HG03139 (cell line): ENCODE measurements around the gene TRAF4.

ENCODE experiments used
- ATAC-seq: cut with Tn5 transposase; IDR thresholded peaks from one replicate; pipeline ENCODE4 v1.9.1; 2021; ENCODE audit not compliant: unreplicated experiment

TRAF4 gene

GRCh38 chr17:28745786-28746411 lies 2.1 kb downstream of the TRAF4 start:
- ATAC-seq, result no peak

- no peak for ATAC-seq
These were observed 2.8 kb downstream of the TRAF4 start for GRCh38 chr17:28746611-28747050.

- no peak for ATAC-seq
These were observed 3.4 kb downstream of the TRAF4 start for GRCh38 chr17:28747051-28747691.

GRCh38 chr17:28747801-28748750 lies 4.3 kb downstream of the TRAF4 start:
- ATAC-seq, result no peak

GRCh38 chr17:28748852-28749515 lies 5.2 kb downstream of the TRAF4 start:
- ATAC-seq, result no peak

- no peak for ATAC-seq
These were observed 5.8 kb downstream of the TRAF4 start for GRCh38 chr17:28749516-28750177.

GRCh38 chr17:28750178-28751047 lies 6.6 kb downstream of the TRAF4 start:
- peak; percentile 55 for ATAC-seq

GRCh38 chr17:28751600-28752366 lies 8.0 kb downstream of the TRAF4 start:
- no peak for ATAC-seq

- ATAC-seq, result no peak
These were observed 11.7 kb downstream of the TRAF4 start for GRCh38 chr17:28755486-28755885.

GRCh38 chr17:28756049-28756804 lies 12.4 kb downstream of the TRAF4 start:
- ATAC-seq, result no peak

GRCh38 chr17:28758411-28759121 lies 14.8 kb downstream of the TRAF4 start:
- ATAC-seq, result no peak

- ATAC-seq, result no peak
These were observed 15.6 kb downstream of the TRAF4 start for GRCh38 chr17:28759256-28759865.

GRCh38 chr17:28760601-28761562 lies 17.1 kb downstream of the TRAF4 start:
- ATAC-seq, result no peak

GRCh38 chr17:28763137-28763799 lies 19.5 kb downstream of the TRAF4 start:
- no peak for ATAC-seq

GRCh38 chr17:28763804-28764266 lies 20.0 kb downstream of the TRAF4 start:
- no peak for ATAC-seq
